GM12878 (cell line): ENCODE data around the gene C1orf210. TPM values are rescaled to one million over a fixed set of nuclear protein-coding genes. Genes with fewer than 3 reads are reported as not detected.

Experiments
- ATAC-seq: fragments of 200-7000 bp; cut with Tn5 transposase; 3 replicates; pipeline ENCODE4 v1.9.1; 2020; ENCODE audit warnings: mild to moderate bottlenecking, moderate library complexity
- BruUV-seq: library from RNA; stranded (reverse); fragments of 400-500 nt; replicated peaks from 2 replicates; lab custom pipeline; 2021; lab: Mats Ljungman, UMichigan
- CTCF ChIA-PET: fragments of 300-600 bp; sonication (Branson Sonifier 250); formaldehyde crosslinking; extraction: SDS; loops from one replicate; lab custom pipeline; 2021; ENCODE audit warnings: inconsistent platforms; lab: Yijun Ruan, JAX
- POLR2A ChIA-PET: fragments of 350-600 bp; formaldehyde crosslinking; extraction: SDS; loops from one replicate; lab custom pipeline; 2021; ENCODE audit warnings: inconsistent platforms; lab: Charles Lee
- RAD21 ChIA-PET: fragments of 300-600 bp; sonication (Branson Sonifier 250); formaldehyde crosslinking; loops from one replicate; lab custom pipeline; 2023; ENCODE audit warnings: antibody characterized with exemption; ENCODE audit not compliant: unreplicated experiment; lab: Charles Lee
- SMC1A ChIA-PET: fragments of 300-600 bp; sonication (Branson Sonifier 250); formaldehyde crosslinking; loops from one replicate; lab custom pipeline; 2023; ENCODE audit not compliant: unreplicated experiment, uncharacterized antibody; lab: Charles Lee
- DNase-seq: peaks from one replicate; pipeline ENCODE4 v3.0.0-alpha.2; 2011; ENCODE audit warnings: low read depth, low spot score
- FAIRE-seq: peaks from 3 replicates; lab custom pipeline; 2011; peaks lifted over from hg19 to GRCh38; lab: Jason Lieb, UNC
- H2AFZ ChIP-seq: 2 replicates; pipeline ENCODE4 v1.6.0; 2011; ENCODE audit warnings: low read depth, low read length, control low read depth; ENCODE audit not compliant: control insufficient read depth
- H3K27ac ChIP-seq: 2 replicates; pipeline ENCODE4 v1.5.1; 2011; ENCODE audit warnings: control low read depth; ENCODE audit not compliant: control insufficient read depth, insufficient read depth
- H3K27me3 ChIP-seq, 2 experiments: replicated peaks in 1 of 2; 2 replicates each; pipeline versions ENCODE4 v1.6.0 to v1.6.1; 2011; ENCODE audit warnings: low read length in 1 of 2; ENCODE audit not compliant: control insufficient read depth in 2 of 2, insufficient read depth in 2 of 2
- H3K36me3 ChIP-seq, 2 experiments: 2 replicates each; pipeline ENCODE4 v1.5.1; 2011; ENCODE audit warnings: low read length in 1 of 2; ENCODE audit not compliant: control insufficient read depth in 2 of 2, insufficient read depth in 2 of 2
- H3K4me1 ChIP-seq: 2 replicates; pipeline ENCODE4 v1.6.1; 2011; ENCODE audit warnings: mild to moderate bottlenecking, low read length, moderate library complexity, mixed read lengths; ENCODE audit not compliant: control insufficient read depth, insufficient read depth
- H3K4me2 ChIP-seq: 2 replicates; pipeline ENCODE4 v1.6.0; 2011; ENCODE audit warnings: control low read depth; ENCODE audit not compliant: control insufficient read depth, insufficient read depth
- H3K4me3 ChIP-seq: fragments of 200-600 bp; sonication (generic); 2 replicates; pipeline ENCODE4 v1.5.1; 2016
- H3K79me2 ChIP-seq: 2 replicates; pipeline ENCODE4 v1.6.0; 2011; ENCODE audit warnings: low read length; ENCODE audit not compliant: control insufficient read depth, insufficient read depth
- H3K9ac ChIP-seq: 2 replicates; pipeline ENCODE4 v1.8.0; 2011; ENCODE audit warnings: low read length, control low read depth, mixed read lengths; ENCODE audit not compliant: control insufficient read depth, insufficient read depth
- H3K9me3 ChIP-seq: replicated peaks from 3 replicates; pipeline ENCODE4 v1.5.1; 2011; ENCODE audit warnings: mild to moderate bottlenecking, low read length; ENCODE audit not compliant: control insufficient read depth, insufficient read depth
- H4K20me1 ChIP-seq: 2 replicates; pipeline ENCODE4 v1.6.0; 2011; ENCODE audit not compliant: control insufficient read depth, insufficient read depth
- BHLHE40 ChIP-seq, 2 experiments: fragments of 450-650 bp in 1 of 2; IDR thresholded peaks; 2 replicates each; pipeline ENCODE4 v1.6.1; 2011 to 2017; ENCODE audit warnings: low read depth in 2 of 2, borderline replicate concordance in 1 of 2, improper control_type of control experiment in 1 of 2, low read length in 1 of 2, mild to moderate bottlenecking in 1 of 2
- CBX3 ChIP-seq: fragments of 200-600 bp; sonication (generic); IDR thresholded peaks from 2 replicates; pipeline ENCODE4 v1.6.1; 2016; ENCODE audit warnings: low read depth, borderline replicate concordance
- CHD2 ChIP-seq: IDR thresholded peaks from 2 replicates; pipeline ENCODE4 v1.6.1; 2011; ENCODE audit warnings: low read depth, low read length, improper control_type of control experiment, borderline replicate concordance
- DPF2 ChIP-seq: fragments of 450-650 bp; IDR thresholded peaks from 2 replicates; pipeline ENCODE4 v1.6.1; 2017; ENCODE audit warnings: mild to moderate bottlenecking
- JUNB ChIP-seq: IDR thresholded peaks from 2 replicates; pipeline ENCODE4 v1.6.1; 2016; ENCODE audit warnings: antibody characterized with exemption, mild to moderate bottlenecking
- KLF5 ChIP-seq: fragments of 450-650 bp; IDR thresholded peaks from 2 replicates; pipeline ENCODE4 v1.6.1; 2014; ENCODE audit warnings: mild to moderate bottlenecking; ENCODE audit not compliant: partially characterized antibody
- MEF2B ChIP-seq: fragments of 450-650 bp; IDR thresholded peaks from 2 replicates; pipeline ENCODE4 v1.6.1; 2018; ENCODE audit warnings: mild to moderate bottlenecking, moderate library complexity; ENCODE audit not compliant: partially characterized antibody, poor library complexity, severe bottlenecking
- MTA2 ChIP-seq: fragments of 450-650 bp; IDR thresholded peaks from 2 replicates; pipeline ENCODE4 v1.6.1; 2016; ENCODE audit warnings: low read depth, mild to moderate bottlenecking, moderate library complexity
- NR2F1 ChIP-seq: fragments of 450-650 bp; conservative IDR thresholded peaks from 2 replicates; pipeline ENCODE4 v1.6.1; 2017; ENCODE audit warnings: mild to moderate bottlenecking
- RAD51 ChIP-seq: fragments of 450-650 bp; IDR thresholded peaks from 2 replicates; pipeline ENCODE4 v1.6.1; 2016; ENCODE audit warnings: moderate library complexity, mild to moderate bottlenecking, inconsistent platforms
- SP1 ChIP-seq: IDR thresholded peaks from one replicate; pipeline ENCODE4 v1.6.1; 2011; ENCODE audit warnings: low read depth, low read length
- USF2 ChIP-seq: IDR thresholded peaks from 2 replicates; pipeline ENCODE4 v1.6.1; 2011; ENCODE audit warnings: low read depth, low read length, improper control_type of control experiment, borderline replicate concordance
- ZNF217 ChIP-seq: fragments of 450-650 bp; IDR thresholded peaks from 2 replicates; pipeline ENCODE4 v1.6.1; 2017; ENCODE audit warnings: antibody characterized with exemption, mild to moderate bottlenecking
- WGBS: methylation state at CpG from one replicate; pipeline ENCODE4 v1.1.6; 2016; ENCODE audit warnings: low lambda C conversion rate; ENCODE audit not compliant: insufficient replicate concordance, insufficient coverage; ENCODE audit errors: missing lambda C conversion rate; 5-methylcytosine and 5-hydroxymethylcytosine counted together
- in situ Hi-C: fragments of 300-500 bp; cut with MboI; formaldehyde crosslinking; loops from 9 replicates; pipeline ENCODE4 v1.14.3; 2018; ENCODE audit warnings: mixed read lengths
- intact Hi-C: fragments of 100-400 bp; cut with micrococcal nuclease; formaldehyde crosslinking; loops from one replicate; pipeline ENCODE4 v1.14.2; 2022; ENCODE audit not compliant: unreplicated experiment
- polyA plus RNA-seq, 11 experiments: library from polyadenylated mRNA; depleted of rRNA in 4 of 11; unstranded in 6 of 11; stranded (reverse) in 5 of 11; fragments of >200 nt; fragmentation: Nextera tagmentation in 4 of 11; fragmentation: Illumina TruSeq in 1 of 11; extraction: Ambion mirVana in 4 of 11; extraction: Trizol in 1 of 11; gene quantifications; 1 replicate in 1 of 11; 2 replicates in 10 of 11; pipeline versions ENCODE4 v1.2.1 to v1.2.3, GENCODE V29; 2011 to 2016; ENCODE audit warnings: inconsistent platforms in 2 of 11, missing spikeins in 2 of 11, low read depth in 1 of 11
- total RNA-seq, 4 experiments: library from RNA; depleted of rRNA in 3 of 4; stranded (reverse); fragments of >200 nt in 3 of 4; fragmentation: Illumina TruSeq in 1 of 4; extraction: Trizol in 1 of 4; gene quantifications; 2 replicates each; pipeline versions ENCODE4 v1.2.1 to v1.2.3, GENCODE V29; 2013 to 2021

Gene C1orf210
- total and polyA plus RNA-seq, 10 of the 15 experiments (the other 5 are each of a cell fraction or from before 2014, with no cell fraction given) = 0.07 TPM; not detected in 9

DNA sequence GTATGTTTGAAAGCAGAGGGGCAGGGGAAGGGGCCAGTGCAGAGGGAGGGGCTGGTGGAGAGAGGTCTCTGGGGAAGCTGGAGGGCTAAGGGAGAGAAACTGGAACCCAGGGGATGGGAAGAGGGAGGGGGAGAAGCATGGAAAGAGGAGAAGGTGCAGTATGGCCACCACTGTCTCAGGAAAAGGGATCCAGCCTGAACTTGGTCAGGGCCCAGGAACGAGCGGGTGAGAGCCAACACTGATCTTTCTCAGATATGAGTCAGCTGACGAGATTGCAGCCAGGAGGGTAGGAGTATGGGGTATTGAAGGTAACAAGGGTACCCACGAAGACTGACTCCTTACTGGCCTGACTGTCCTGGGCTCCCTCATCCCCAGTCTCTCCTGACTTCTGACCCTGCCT is 33.5 kb upstream of the C1orf210 start:
- RAD21 ChIA-PET = no interaction called here

More for the DNA sequence above, 33.5 kb upstream of the C1orf210 start:
- no peak for FAIRE-seq
- DNase-seq = no peak
- CTCF ChIA-PET = no interaction called here
- H3K4me3 ChIP-seq = no peak overlapping the region
- no peak overlapping the region for H3K4me2 ChIP-seq
- no peak overlapping the region for H2AFZ ChIP-seq
- no peaks in the 10 kb centered on the region for H3K79me2 ChIP-seq
- ATAC-seq = no peak
- H3K9ac ChIP-seq = no peak overlapping the region
- TF ChIP-seq RAD51 (no peak), CBX3 (no peak), USF2 (no peak), DPF2 (no peak), CHD2 (no peak), JUNB (no peak), KLF5 (no peak), NR2F1 (no peak), MTA2 (no peak), BHLHE40 (IDR thresholded peaks at IDR 0.05; ENCODE audit: borderline replicate concordance in 1 of 2, low read depth in 2 of 2, low read length in 1 of 2) (no peak), SP1 (no peak), MEF2B (no peak), ZNF217 (no peak)
- TF ChIP-seq, all 136 proteins: peak for 0
- Histone ChIP-seq H4K20me1 (no peaks in the 10 kb centered on the region), H3K27me3 (no peaks in the 10 kb centered on the region), H3K4me1 (no peaks in the 10 kb centered on the region), H3K36me3 (no peaks in the 10 kb centered on the region), H3K27ac (no peak overlapping the region), H3K9me3 (no peaks in the 10 kb centered on the region)
- ChIA-PET POLR2A (no interaction called here), SMC1A (no interaction called here)
- intact Hi-C loops = no loop called here
- no TSS peak for BruUV-seq
- in situ Hi-C loops = no loop called here
- 24% methylated on average over 4 of the region's 4 CpGs for WGBS
